GM19043 (cell line): ENCODE results near the gene UBXN1.
A peak's percentile ranks its signal among the peaks of the same experiment; 100 is the strongest.
"Not testable (repeated sequence)": the region's sequence is repeated elsewhere in the genome, so short reads cannot be mapped to it uniquely, and the experiment has no call there.

Source experiments
- ATAC-seq: cut with Tn5 transposase; IDR thresholded peaks from one replicate; pipeline ENCODE4 v1.9.1; 2021; ENCODE audit warnings: low read depth; ENCODE audit not compliant: unreplicated experiment

The UBXN1 gene

GRCh38 chr11:62675415-62675814 is 3.5 kb downstream of the UBXN1 start:
- not testable (repeated sequence) for ATAC-seq

GRCh38 chr11:62673196-62673525 is 5.7 kb downstream of the UBXN1 start:
- no peak for ATAC-seq

GRCh38 chr11:62671608-62672389 is 7.1 kb downstream of the UBXN1 start, which contains the start of the genes LBHD1 and UQCC3:
TSS of gene LBHD1 (minus strand) at chr11:62672267. CDS start at chr11:62670031, 2,236 bp downstream.
TSS of gene UQCC3 (plus strand) at chr11:62671673. CDS start at chr11:62671746, 73 bp downstream.
- ATAC-seq, result peak; percentile 67

GRCh38 chr11:62671236-62671607 is 7.7 kb downstream of the UBXN1 start:
- no peak for ATAC-seq

- ATAC-seq, result no peak
Observed at GRCh38 chr11:62669420-62670161, 9.3 kb downstream of the UBXN1 start.

GRCh38 chr11:62667460-62667859 is 11.4 kb downstream of the UBXN1 start:
- no peak for ATAC-seq

GRCh38 chr11:62666259-62666926 is 12.5 kb downstream of the UBXN1 start:
- ATAC-seq, result no peak

- no peak for ATAC-seq
Observed at GRCh38 chr11:62665599-62666258, 13.1 kb downstream of the UBXN1 start.

GRCh38 chr11:62665075-62665598 is 13.7 kb downstream of the UBXN1 start, which contains the start of the genes C11orf98 and CSKMT:
TSS of gene C11orf98 (minus strand) at chr11:62665210. CDS start at chr11:62665169, 41 bp downstream.
TSS of gene CSKMT (plus strand) at chr11:62665312. CDS start at chr11:62665880, 568 bp downstream.
- ATAC-seq, result peak; percentile 82

GRCh38 chr11:62664405-62665074 is 14.3 kb downstream of the UBXN1 start:
- ATAC-seq, result peak; percentile 35

GRCh38 chr11:62656796-62657429 is 22.0 kb downstream of the UBXN1 start:
- ATAC-seq, result no peak

GRCh38 chr11:62654297-62654696 is 24.6 kb downstream of the UBXN1 start:
- ATAC-seq, result no peak

- ATAC-seq, result peak; percentile 15
Observed at GRCh38 chr11:62652161-62653006, 26.5 kb downstream of the UBXN1 start.

GRCh38 chr11:62650283-62650682 is 28.6 kb downstream of the UBXN1 start:
- not testable (repeated sequence) for ATAC-seq

GRCh38 chr11:62649486-62649885 is 29.4 kb downstream of the UBXN1 start:
- ATAC-seq, result no peak

- no peak for ATAC-seq
Observed at GRCh38 chr11:62648967-62649364, 29.9 kb downstream of the UBXN1 start.

GRCh38 chr11:62648185-62648966 is 30.5 kb downstream of the UBXN1 start:
- no peak for ATAC-seq

GRCh38 chr11:62647609-62648005 is 31.3 kb downstream of the UBXN1 start:
- no peak for ATAC-seq
